A549 (cell line): ENCODE data around the gene SLC25A31.

Source experiments
- CTCF ChIP-seq: fragments of >200 bp; sonication (Bioruptor Twin); formaldehyde crosslinking; IDR thresholded peaks from 3 replicates; pipeline ENCODE4 v1.5.1; 2016
- MAFK ChIP-seq: fragments of 450-650 bp; IDR thresholded peaks from 2 replicates; pipeline ENCODE4 v1.6.1; 2014; ENCODE audit not compliant: partially characterized antibody

GRCh38 chr4:127698789-127699200 is 31.4 kb upstream of the SLC25A31 start:
- no peak for TF ChIP-seq CTCF
- no peak for TF ChIP-seq MAFK
